Measurements from ENCODE around the gene IZUMO4.

- no peak for TF ChIP-seq CTCF (IDR thresholded peaks at IDR 0.05; ENCODE audit: insufficient read depth, low read depth, low read length)
- no peak for TF ChIP-seq EZH2 (IDR thresholded peaks at IDR 0.05; ENCODE audit: insufficient read depth, low read length)
Measured at GRCh38 chr19:2112516-2113320, 16.0 kb downstream of the IZUMO4 start.

Data from astrocyte (in vitro differentiated cells and primary cell).